Activated T-cell treated with anti-CD3 and anti-CD28 coated beads for 48 hours (primary cell): ENCODE data around the gene FANCI.
"Not testable (repeated sequence)": the region's sequence is repeated elsewhere in the genome, so short reads cannot be mapped to it uniquely, and the experiment has no call there.

Experiments used
- DNase-seq: peaks from one replicate; pipeline ENCODE4 v3.0.0-alpha.2; 2020; ENCODE audit warnings: low read depth

Gene FANCI

GRCh38 chr15:89225588-89225987, 18.2 kb upstream of the FANCI start:
- no peak for DNase-seq

DNA sequence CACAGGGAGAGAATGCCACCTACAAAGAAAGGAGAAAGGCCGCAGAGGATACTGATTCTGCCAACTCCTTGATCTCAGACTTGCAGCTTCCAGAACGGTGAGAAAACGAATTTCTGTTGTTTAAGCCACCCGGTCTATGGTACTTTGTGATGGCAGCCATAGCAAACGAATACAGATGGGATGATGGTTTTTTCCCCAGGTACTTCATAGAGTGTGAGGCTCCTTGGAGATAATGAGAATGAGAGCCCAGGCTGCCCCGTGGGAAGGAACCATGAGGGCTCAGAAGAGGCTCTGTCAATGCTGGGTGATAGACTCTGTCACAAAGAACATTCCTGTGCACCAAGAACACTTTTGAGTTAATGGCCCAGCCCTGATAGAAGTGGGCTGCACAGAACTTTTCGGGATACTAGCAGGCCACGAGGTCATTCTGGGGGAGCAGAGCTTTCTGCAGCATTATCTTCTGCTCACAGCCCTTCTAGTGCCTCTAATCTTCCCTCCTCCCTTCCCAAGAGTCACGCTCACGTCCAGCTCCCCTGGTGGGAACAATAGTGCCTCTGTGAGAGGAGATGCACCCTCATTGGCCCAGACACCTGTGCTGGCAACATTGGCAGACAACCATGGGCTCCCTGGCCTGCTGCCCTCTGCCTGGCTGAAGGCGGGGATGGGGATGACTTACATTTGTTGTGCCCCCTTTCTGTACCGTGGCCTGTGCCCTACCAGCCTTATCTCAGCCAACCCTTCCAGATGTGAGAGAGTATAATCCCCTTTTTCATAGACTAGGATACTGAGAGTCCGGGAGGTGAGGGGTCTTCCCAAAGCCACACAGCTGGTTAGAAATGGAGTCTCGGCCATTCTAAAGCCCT, 17.2 kb upstream of the FANCI start:
- DNase-seq = no peak

- no peak for DNase-seq
Observed at GRCh38 chr15:89227425-89227824, 16.4 kb upstream of the FANCI start.

GRCh38 chr15:89230277-89230676, 13.5 kb upstream of the FANCI start:
- DNase-seq = no peak

DNA sequence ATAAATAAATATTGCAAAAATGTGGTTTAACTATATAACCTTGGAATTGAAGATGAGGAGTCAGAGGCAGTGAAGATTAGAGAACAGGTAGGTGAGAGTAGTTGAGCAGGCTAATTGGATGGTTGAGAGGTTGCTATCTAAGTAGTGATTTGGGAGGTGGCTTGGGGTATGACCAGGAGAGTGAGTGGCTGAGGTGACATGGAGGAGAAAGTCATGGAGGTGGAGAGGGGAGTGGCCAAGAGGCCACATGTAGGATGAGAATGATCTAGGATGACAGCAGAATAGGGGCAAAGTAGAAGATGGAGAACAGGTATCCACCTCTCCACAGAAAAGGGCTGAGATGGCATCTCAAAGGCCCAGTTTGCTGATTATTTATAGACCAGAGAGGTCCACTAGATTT, 11.9 kb upstream of the FANCI start:
- DNase-seq = no peak

DNA sequence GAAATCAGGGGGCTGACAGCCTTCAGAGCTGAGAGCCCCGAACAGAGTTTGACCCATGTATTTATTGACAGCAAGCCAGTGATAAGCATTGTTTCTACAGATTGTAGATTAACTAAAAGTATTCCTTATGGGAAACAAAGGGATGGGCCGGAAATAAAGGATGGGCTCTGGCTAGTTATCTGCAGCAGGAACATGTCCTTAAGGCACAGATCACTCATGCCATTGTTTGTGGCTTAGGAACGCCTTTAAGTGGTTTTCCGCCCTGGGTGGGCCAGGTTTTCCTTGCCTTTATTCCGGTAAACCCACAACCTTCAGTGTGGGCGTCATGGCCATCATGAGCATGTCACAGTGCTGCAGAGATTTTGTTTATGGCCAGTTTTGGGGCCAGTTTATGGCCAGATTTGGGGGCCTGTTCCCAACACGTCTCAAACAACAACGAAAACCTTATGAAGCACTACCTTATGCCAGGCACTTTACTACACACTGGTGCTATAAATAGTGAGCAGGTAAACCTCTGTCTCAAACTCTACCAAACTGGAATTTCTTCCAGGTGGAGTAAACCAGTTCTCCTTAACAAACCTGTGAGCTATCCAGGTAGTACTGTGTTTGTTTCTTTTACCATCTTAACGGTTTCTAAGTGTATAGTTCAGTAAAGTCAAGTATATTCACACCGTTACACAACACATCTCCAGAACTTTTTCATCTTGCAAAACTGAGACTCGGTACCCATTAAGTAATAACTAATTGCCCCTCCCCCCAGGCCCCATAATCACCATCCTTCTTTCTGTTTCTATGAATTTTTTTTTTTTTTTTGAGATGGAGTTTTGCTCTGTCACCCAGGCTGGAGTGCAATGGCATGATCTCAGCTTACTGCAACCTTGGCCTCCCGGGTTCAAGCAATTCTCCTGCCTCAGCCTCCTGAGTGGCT, 3.6 kb upstream of the FANCI start:
- not testable (repeated sequence) for DNase-seq

DNA sequence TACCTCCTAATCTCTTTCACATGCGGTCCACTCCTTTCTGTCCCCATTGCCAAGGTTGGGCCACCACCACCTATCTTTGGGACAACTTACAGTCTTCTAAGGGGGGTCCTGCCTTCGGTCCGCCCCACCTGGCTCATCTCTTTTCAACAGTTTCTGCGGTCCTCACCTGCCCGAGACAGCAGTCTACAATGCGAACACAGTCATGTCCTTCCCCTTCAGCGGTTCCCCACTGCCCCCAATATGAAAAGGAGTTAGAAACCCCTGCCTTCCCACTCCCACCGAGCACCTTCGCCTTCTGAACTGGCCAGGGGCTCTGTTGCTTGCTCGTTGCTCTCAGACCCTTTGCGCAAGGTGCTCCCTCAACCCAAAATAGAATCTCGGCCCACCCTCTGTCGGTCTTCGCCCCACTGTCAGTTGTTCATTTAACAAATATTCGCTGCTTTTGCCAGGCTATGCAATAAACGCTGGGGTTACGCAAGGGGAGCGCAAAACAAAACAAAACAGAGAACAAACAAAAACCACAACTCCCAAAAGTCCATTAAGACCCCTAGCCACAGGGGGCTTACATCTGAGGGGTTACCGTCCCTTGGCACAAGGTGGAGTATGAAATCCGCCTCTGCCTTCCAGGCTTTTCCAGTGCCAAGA, 611 bp upstream of the FANCI start:
- no peak for DNase-seq

DNA sequence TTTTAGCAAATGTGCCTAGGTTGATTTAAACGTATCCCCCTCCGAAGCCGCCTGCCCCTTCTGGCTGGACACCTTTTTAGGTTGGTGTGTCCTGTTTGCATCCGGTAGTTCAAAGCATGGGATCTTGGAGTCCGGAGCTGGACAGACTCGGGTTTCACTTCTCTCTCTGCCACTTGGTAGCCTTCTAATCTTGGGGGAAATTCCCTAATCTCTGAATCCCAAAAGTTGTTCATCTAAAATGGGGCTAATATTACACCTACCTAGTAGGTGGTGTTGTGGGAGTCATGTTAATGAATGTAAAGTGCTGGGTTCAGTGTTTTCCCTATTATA, 760 bp downstream of the FANCI start:
- DNase-seq = no peak

GRCh38 chr15:89247446-89247845, 3.7 kb downstream of the FANCI start:
- DNase-seq = no peak

DNA sequence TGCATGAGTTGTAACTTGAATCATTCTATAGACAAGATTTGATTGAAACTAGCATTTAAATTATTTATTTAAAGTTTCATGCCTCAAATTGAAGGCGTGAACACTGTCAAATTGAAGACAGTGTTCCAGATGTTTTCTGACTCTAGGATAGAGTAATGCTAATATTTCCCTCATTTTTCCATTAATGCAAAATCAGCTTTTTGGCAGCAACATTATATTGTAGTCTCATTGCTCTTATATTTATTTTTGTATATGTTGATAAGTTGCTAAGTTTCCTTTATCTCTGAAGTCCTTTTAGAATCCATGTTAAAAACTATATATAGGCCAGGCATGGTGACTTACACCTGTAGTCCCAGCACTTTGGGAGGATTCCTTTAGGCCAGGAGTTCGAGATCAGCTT, 4.8 kb downstream of the FANCI start:
- no peak for DNase-seq

DNA sequence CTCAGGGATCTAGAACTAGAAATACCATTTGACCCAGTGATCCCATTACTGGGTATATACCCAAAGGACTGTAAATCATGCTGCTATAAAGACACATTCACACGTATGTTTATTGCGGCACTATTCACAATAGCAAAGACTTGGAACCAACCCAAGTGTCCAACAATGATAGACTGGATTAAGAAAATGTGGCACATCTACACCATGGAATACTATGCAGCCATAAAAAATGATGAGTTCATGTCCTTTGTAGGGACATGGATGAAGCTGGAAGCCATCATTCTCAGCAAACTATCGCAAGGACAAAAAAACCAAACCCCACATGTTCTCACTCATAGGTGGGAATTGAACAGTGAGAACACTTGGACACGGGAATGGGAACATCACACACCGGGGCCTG, 6.4 kb downstream of the FANCI start:
- DNase-seq = not testable (repeated sequence)

DNA sequence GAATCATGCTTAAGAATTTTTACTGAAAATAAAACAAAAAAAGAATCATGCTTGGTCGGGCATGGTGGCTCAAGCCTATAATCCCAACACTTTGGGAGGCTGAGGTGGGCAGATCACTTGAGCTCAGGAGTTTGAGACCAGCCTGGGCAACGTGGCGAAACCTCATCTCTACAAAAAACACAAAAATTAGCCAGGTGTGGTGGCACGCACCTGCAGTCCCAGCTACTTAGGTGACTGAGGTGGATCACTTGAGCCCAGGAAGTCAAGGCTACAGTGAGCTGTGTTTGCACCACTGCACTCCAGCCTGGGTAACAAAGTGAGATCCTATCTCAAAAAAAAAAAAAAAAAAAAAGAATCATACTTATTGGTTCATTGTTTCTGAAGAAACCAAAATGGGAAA, 33.5 kb downstream of the FANCI start:
- not testable (repeated sequence) for DNase-seq

DNA sequence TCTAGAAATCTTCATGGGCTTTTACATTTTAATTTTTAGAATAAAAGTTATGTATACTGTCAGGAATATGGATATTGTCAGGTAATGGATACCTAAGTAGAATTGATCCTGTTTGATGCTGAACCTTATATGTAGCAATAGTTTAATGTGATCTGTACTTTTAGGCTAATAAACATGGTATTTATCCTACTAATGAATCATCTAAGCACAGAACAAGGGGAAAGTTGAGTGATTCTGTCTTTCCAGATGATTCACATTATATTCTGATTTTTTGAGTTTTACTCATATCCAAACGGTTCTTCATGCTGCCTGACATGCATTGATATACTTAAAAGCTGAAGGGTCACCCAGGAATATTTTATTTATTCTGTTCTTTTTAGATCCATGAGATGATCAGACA, 34.5 kb downstream of the FANCI start:
- no peak for DNase-seq

DNA sequence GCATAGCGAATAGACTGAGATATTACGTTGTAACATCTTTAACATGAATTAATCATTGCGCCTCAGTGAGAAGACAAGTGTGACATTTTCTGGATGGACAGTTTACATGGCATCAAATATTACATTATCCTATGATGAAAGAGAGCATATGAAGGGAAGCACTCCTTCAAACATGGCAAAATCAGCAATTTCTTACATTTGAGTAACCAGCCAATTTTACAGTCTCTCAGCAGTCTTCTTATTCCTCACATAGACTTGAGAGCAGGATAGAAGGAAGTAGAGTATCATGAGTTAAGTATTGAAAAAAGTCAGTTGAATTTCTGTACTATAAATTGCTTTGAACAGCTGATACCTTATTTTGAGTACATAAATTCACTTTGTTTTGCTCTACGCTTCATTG, 38.9 kb downstream of the FANCI start:
- DNase-seq = no peak

DNA sequence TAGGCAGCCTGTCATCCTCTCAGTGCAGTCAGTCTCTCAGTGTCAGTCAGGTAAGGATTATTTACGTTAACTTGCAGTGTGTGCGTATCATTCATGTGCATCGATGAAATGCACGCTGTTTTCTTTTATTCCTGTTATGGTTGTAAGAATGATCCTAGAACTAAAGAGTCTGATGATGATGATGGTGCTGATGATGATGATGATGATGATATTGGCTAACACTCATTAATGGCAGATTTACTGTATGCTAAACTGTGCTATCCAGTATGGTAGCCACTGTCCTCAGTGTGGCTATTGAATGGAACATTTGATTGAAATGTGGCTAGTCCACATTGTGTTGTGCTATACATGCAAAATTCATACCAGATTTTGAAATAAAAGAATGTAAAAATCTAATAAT, 39.4 kb downstream of the FANCI start:
- DNase-seq = no peak

- no peak for DNase-seq
Observed at GRCh38 chr15:89291934-89292438, 48.2 kb downstream of the FANCI start.

DNA sequence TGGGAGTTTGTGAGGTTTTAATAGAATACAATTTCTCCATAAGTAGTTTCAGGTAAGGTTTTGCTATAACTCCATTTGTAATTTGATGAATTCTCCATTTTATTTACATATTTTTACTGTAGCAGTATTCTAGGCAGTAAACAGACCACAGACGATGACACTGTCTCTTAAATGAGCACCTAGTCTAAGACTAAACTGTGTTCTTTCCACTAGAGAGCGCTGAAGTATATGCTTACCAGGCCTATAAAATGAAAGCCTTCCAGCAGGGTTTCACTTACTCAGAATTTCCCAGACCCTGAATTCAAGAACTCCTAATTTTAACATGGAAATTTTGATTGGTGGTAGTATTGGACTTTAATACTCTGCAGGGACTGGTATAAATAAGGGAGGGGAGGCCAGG, 49.2 kb downstream of the FANCI start:
- no peak for DNase-seq

GRCh38 chr15:89299896-89300295, 56.1 kb downstream of the FANCI start:
- DNase-seq = no peak

DNA sequence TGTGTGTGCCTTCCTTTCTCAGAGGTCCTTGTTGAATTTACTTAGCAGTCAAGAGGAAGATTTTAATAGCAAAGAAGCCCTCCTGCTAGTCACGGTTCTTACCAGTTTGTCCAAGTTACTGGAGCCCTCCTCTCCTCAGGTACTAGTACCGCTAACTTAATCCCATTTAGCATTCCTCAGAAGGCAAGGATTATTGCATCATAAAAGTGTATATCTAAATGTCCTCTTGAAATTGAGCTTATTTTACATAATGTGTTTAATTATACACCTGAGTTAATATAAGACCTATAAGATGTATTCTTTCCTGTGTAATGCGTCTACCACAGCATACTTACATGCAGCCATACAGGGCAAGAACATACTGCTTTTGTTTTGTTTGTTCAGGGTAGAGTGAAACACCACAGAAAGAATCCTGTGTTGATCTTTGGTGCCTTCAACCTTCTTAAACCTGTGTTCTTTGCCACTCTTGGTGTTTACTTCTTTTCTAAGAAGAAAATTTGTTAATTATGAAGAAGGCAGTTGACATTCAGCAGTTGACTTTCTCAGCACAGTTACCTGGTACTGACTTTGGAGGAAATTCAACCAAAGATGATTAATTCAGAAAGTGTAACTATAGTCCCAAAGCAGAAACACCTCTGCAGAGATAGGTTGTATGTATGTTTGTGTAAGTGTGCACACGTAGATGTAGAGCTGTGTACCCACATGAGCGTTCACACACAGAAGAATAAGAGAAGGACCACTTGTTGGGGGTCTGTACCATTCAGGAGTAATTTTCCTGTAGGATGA, 57.7 kb downstream of the FANCI start:
- DNase-seq = no peak

DNA sequence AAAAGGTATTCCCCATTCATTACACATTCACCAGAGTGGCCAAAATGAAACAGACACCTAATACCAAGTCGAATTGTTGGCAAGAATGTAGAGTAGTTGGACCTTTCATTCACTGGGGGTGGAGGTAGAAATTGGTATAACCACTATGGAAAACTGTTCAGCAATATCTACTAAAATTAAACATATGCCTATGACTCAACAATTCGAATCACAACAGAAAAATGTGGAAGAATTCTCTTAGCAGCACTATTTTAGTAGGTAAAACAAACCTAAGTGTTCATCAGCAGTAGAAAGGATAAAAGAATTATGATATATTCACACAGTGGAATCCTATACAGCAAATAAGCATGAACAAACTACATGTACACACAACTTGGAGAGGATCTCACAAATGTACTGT, 60.2 kb downstream of the FANCI start:
- no peak for DNase-seq

- no peak for DNase-seq
Observed at GRCh38 chr15:89305395-89305794, 61.6 kb downstream of the FANCI start.
